Endodermal cell (in vitro differentiated cells): ENCODE data around the gene INO80E. TPM values are rescaled to one million over a fixed set of nuclear protein-coding genes. Genes with fewer than 3 reads are reported as not detected.

Experiments
- DNase-seq: peaks from one replicate; pipeline ENCODE4 v3.0.0-alpha.2; 2017
- H3K27ac ChIP-seq: 2 replicates; pipeline ENCODE4 v1.5.1; 2013; ENCODE audit warnings: mild to moderate bottlenecking, low read depth, low read length, moderate library complexity
- H3K27me3 ChIP-seq: 2 replicates; pipeline ENCODE4 v1.6.1; 2013; ENCODE audit warnings: mild to moderate bottlenecking, low read length, moderate library complexity; ENCODE audit not compliant: insufficient read depth, control insufficient read depth, poor library complexity, severe bottlenecking
- H3K36me3 ChIP-seq: 2 replicates; pipeline ENCODE4 v1.7.0; 2013; ENCODE audit warnings: mild to moderate bottlenecking, low read length, moderate library complexity; ENCODE audit not compliant: control insufficient read depth, insufficient read depth
- H3K4me1 ChIP-seq: one replicate; pipeline ENCODE4 v1.7.0; 2013; ENCODE audit warnings: low read length; ENCODE audit not compliant: control insufficient read depth, insufficient read depth
- H3K4me3 ChIP-seq: 2 replicates; pipeline ENCODE4 v1.5.1; 2013; ENCODE audit warnings: mild to moderate bottlenecking, low read length, moderate library complexity
- H3K9ac ChIP-seq: 2 replicates; pipeline ENCODE4 v1.6.1; 2013; ENCODE audit warnings: mild to moderate bottlenecking, low read length, moderate library complexity; ENCODE audit not compliant: poor library complexity, severe bottlenecking; ENCODE audit errors: extremely low read depth
- H3K9me3 ChIP-seq: 2 replicates; pipeline ENCODE4 v1.6.1; 2013; ENCODE audit warnings: mild to moderate bottlenecking, low read length, moderate library complexity; ENCODE audit not compliant: control insufficient read depth
- H3K27ac Mint-ChIP-seq: 2 replicates; pipeline ENCODE4 v1.8.0; 2020; ENCODE audit warnings: mixed read lengths
- H3K27me3 Mint-ChIP-seq: 2 replicates; pipeline ENCODE4 v1.8.0; 2021; ENCODE audit warnings: mild to moderate bottlenecking, mixed read lengths; ENCODE audit not compliant: insufficient read depth
- H3K36me3 Mint-ChIP-seq: 2 replicates; pipeline ENCODE4 v1.8.0; 2020; ENCODE audit warnings: low read depth, mixed read lengths
- H3K4me1 Mint-ChIP-seq: 2 replicates; pipeline ENCODE4 v1.8.0; 2020; ENCODE audit warnings: mixed read lengths
- H3K4me3 Mint-ChIP-seq: 2 replicates; pipeline ENCODE4 v1.8.0; 2020; ENCODE audit warnings: mild to moderate bottlenecking, moderate library complexity, mixed read lengths
- H3K9me3 Mint-ChIP-seq: 2 replicates; pipeline ENCODE4 v1.8.0; 2020; ENCODE audit warnings: mild to moderate bottlenecking, mixed read lengths
- CTCF ChIP-seq: fragments of 200-600 bp; sonication (generic); conservative IDR thresholded peaks from 2 replicates; pipeline ENCODE4 v1.5.0; 2021; ENCODE audit warnings: antibody characterized with exemption, mild to moderate bottlenecking
- WGBS, 2 experiments: methylation state at CpG; one replicate each; pipeline versions ENCODE4 v1.1.5 to v1.1.7; 2013; ENCODE audit warnings: missing lambda C conversion rate in 2 of 2, mixed read lengths in 1 of 2; ENCODE audit not compliant: insufficient coverage in 1 of 2, insufficient read length in 1 of 2; 5-methylcytosine and 5-hydroxymethylcytosine counted together
- total RNA-seq, 2 donors: library from RNA; stranded (reverse); fragmentation: NEBNext Ultra II Directional in 1 of 2; extraction: Animal tissue kit (Norgen Biotek cat#: 25700) in 1 of 2; gene quantifications; 2 replicates in 1 of 2; 3 replicates in 1 of 2; pipeline ENCODE4 v1.2.1, GENCODE V29; 2021

The INO80E gene
- total RNA-seq, 2 donors from 2014 or later, result 77.4 to 80.1 TPM

DNA sequence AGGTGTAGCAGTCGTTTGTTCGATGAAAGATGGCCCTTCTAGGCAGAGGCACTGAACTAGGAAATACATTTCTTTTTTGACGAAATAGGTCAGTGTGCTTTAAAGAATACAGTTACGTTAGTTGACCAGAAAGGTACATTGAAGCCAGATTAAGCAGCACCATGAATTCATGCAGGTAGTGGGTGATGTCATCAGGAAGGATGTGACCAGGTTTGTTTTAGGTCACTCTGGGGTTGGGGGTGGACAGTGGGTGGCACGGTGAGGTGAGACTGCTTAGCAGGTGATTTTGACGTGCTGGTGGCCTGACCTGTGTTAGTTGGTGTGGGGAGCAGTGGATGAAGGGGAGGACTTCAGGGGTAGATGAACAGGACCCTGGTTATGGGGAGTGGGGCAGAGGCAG, 3.6 kb downstream of the INO80E start:
- no peak for TF ChIP-seq CTCF
- no peak for DNase-seq
- Mint-ChIP-seq H3K9me3 (no peaks in the 10 kb centered on the region), H3K4me3 (no peak overlapping the region), H3K36me3 (peaks cover 35% of the 10 kb centered on the region), H3K4me1 (peaks cover 2% of the 10 kb centered on the region), H3K27ac (peak overlapping the region; percentile 6), H3K27me3 (no peaks in the 10 kb centered on the region)
- WGBS, 2 experiments, result 95 to 99% methylated on average over 5 to 6 of the region's 6 CpGs
- no peaks in the 10 kb centered on the region for H3K9me3 ChIP-seq
- H3K4me3 ChIP-seq, result no peak overlapping the region
- H3K27ac ChIP-seq, result no peak overlapping the region
- no peak overlapping the region for H3K9ac ChIP-seq
- no peaks in the 10 kb centered on the region for H3K27me3 ChIP-seq
- peaks cover 24% of the 10 kb centered on the region for H3K36me3 ChIP-seq
- H3K4me1 ChIP-seq, result no peaks in the 10 kb centered on the region

GRCh38 chr16:30000735-30001631, 4.9 kb downstream of the INO80E start:
- Mint-ChIP-seq H3K27me3 (no peaks in the 10 kb centered on the region), H3K36me3 (peaks cover 35% of the 10 kb centered on the region), H3K27ac (no peak overlapping the region), H3K9me3 (no peaks in the 10 kb centered on the region), H3K4me1 (no peaks in the 10 kb centered on the region), H3K4me3 (no peak overlapping the region)
- H3K27me3 ChIP-seq, result no peaks in the 10 kb centered on the region
- no peak overlapping the region for H3K27ac ChIP-seq
- H3K9ac ChIP-seq, result no peak overlapping the region
- peak; percentile 61 for TF ChIP-seq CTCF
- WGBS, 2 experiments, result 83 to 86% methylated on average over 20 to 33 of the region's 33 CpGs
- H3K36me3 ChIP-seq, result peaks cover 24% of the 10 kb centered on the region
- H3K4me1 ChIP-seq, result no peaks in the 10 kb centered on the region
- no peaks in the 10 kb centered on the region for H3K9me3 ChIP-seq
- DNase-seq, result peak; percentile 82
- H3K4me3 ChIP-seq, result no peak overlapping the region

- DNase-seq, result no peak
- no peak overlapping the region for H3K9ac ChIP-seq
- Mint-ChIP-seq H3K4me1 (no peaks in the 10 kb centered on the region), H3K9me3 (no peaks in the 10 kb centered on the region), H3K36me3 (peaks cover 27% of the 10 kb centered on the region), H3K4me3 (no peak overlapping the region), H3K27me3 (no peaks in the 10 kb centered on the region), H3K27ac (no peak overlapping the region)
- no peak overlapping the region for H3K4me3 ChIP-seq
- WGBS, 2 experiments, result 88 to 91% methylated on average over 9 to 19 of the region's 19 CpGs
- H3K36me3 ChIP-seq, result peaks cover 20% of the 10 kb centered on the region
- H3K27me3 ChIP-seq, result no peaks in the 10 kb centered on the region
- no peaks in the 10 kb centered on the region for H3K9me3 ChIP-seq
- TF ChIP-seq CTCF, result no peak
- H3K27ac ChIP-seq, result no peak overlapping the region
- no peaks in the 10 kb centered on the region for H3K4me1 ChIP-seq
Measured at GRCh38 chr16:30002614-30003346, 6.7 kb downstream of the INO80E start.
